ENCODE data around the gene AP1S3.

Gene AP1S3

GRCh38 chr2:223722226-223722625, 115.2 kb downstream of the AP1S3 start:
- no peak for DNase-seq

DNA sequence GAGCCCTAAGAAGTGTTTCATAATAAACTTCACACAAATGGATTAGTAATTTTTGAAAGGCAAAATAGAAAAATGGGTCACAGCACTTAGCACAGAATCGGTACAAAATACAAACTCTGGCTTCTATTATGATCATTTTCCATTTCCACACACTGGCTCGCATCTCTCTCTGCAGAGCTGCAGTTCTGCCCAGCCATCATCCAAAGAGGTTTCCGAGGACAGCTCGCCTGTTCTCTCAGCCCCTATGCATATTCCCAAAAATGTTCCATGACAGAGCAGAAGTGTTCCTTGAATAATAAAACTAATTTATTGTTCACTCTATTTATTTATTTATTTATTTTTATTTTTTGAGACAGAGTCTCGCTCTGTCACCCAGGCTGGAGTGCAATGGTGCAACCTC, 115.6 kb downstream of the AP1S3 start:
- no peak for DNase-seq

DNA sequence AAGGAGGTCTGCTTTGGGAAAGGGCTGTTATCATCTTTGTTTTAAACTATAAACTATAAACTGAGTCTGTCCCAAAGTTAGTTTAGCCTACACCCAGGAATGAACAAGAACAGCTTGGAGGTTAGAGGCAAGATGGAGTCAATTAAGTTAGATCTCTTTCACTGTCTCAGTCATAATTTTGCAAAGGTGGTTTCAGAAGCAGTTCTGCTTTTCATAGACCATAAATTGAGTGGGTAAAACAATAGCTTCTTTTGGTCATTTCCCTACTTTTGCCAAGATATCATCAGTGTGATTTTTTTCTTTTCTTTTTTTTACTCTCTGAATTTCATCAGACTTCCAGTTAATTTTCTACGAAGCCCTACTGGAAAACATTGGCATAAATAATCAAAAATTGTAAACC, 117.0 kb downstream of the AP1S3 start:
- no peak for DNase-seq

DNA sequence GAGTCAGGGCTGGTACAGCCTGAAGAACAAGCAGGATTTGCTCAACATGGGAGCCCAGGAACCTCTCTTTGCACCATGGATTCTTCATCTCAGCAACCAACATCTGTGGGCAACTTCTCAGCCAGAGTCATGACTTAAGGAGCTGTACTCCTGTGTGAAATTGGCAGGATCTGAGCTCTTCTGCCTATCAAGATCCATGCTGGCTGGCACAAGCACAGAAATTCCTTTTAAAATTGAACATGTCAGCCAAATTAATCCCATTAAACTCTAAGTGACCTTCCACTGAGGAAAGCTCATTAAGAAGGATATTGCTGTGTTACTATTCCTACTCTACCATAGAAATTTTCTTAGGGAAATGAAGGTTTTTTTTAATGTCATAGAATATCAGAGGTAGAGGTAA, 124.7 kb downstream of the AP1S3 start:
- DNase-seq = no peak

DNA sequence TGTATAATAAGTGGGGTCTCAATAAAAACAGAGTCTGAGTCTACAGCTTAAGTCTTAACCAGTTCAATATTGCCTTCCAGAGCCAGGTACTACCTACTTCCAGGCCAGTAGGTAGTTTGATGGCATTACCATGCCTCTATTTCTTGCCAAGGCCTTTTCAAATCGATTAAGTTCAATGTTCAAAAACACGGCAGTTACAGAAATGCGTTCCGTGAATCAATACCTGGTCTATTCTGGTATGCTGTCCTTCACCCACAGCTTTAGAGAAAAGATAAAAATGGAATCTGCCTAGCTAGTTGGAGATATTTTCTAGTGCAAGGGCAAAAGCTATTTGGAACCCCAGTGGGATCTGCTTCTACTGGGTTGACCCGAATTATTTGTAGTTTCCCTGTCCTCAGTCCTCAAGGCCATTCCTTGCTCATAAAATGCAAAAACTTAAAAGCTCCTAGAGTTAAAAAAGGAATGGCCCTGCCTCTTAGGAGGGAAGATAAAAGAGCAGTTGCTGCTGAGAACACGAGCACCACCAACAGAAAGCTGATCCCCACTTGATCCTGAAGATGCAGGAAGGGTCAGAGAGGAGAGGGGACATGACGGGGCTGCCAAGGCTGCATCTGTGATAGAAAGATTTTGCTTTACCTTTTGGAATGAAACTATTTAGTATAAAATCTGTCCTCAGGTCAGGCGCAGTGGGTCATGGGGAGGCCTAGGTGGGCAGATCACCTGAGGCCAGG, 125.6 kb downstream of the AP1S3 start:
- no peak for DNase-seq
